ENCODE data around the gene TESK1.

The TESK1 gene

DNA sequence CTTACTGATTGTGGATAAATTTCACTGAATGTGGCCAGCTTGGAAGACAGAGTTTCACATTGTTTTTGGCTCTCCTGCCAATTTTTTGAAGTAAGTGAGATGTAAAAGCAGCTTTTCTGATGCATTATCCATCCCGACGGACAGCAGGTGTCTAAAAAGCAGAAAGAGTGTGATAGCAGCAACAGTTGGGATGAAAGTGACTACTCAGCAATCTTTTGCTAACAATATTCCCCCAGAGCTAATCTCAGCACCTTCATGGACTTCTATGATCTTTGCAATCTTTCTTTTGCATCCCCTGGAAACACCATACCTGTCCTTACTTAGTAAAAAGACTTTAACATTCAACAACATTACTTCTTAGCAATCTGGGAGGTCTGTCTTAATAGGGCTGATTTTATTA, 7.8 kb downstream of the TESK1 start:
- TF ChIP-seq, protein P1, sequence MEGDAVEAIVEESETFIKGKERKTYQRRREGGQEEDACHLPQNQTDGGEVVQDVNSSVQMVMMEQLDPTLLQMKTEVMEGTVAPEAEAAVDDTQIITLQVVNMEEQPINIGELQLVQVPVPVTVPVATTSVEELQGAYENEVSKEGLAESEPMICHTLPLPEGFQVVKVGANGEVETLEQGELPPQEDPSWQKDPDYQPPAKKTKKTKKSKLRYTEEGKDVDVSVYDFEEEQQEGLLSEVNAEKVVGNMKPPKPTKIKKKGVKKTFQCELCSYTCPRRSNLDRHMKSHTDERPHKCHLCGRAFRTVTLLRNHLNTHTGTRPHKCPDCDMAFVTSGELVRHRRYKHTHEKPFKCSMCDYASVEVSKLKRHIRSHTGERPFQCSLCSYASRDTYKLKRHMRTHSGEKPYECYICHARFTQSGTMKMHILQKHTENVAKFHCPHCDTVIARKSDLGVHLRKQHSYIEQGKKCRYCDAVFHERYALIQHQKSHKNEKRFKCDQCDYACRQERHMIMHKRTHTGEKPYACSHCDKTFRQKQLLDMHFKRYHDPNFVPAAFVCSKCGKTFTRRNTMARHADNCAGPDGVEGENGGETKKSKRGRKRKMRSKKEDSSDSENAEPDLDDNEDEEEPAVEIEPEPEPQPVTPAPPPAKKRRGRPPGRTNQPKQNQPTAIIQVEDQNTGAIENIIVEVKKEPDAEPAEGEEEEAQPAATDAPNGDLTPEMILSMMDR (conservative IDR thresholded peaks at IDR 0.05): no peak

DNA sequence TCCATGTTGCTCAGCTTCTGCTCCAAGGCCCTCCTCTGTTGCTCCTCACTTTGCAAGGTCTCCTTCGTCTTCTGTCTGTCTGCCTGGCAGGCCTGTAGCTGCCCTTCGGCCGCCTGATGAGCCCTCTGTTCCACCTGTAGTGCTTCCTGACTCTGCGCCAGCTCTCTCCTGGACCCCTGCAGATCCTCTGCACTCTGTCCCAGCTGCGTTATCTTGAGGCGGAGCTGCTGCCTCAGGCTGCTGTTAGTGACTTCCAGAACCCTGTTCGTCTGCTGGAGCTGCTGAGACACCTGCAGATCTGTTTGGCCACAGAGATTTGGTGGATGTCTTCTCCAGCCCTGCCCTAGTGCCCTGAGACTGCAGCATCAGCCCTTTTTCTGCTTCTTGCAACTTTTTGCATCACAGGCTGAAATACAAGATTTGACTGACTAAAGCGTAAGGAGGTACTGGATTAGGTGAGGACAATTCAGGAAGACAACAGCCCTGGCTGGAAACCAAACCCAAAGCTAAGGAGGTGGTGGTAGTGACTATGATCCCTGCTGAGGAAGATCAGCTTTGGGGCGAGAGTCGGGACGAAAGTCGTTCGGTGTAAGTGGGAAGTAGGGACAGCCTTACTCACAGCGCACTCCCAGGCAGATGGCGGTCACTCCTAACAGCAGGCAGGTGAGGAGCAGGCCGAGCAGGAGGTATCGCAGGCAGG, 11.1 kb downstream of the TESK1 start:
- no peak overlapping the region for H3K27ac ChIP-seq
- TF ChIP-seq, protein P1 (conservative IDR thresholded peaks at IDR 0.05): no peak

More for the DNA sequence above, 7.8 kb downstream of the TESK1 start:
- no peak overlapping the region for H3K27ac ChIP-seq

DNA sequence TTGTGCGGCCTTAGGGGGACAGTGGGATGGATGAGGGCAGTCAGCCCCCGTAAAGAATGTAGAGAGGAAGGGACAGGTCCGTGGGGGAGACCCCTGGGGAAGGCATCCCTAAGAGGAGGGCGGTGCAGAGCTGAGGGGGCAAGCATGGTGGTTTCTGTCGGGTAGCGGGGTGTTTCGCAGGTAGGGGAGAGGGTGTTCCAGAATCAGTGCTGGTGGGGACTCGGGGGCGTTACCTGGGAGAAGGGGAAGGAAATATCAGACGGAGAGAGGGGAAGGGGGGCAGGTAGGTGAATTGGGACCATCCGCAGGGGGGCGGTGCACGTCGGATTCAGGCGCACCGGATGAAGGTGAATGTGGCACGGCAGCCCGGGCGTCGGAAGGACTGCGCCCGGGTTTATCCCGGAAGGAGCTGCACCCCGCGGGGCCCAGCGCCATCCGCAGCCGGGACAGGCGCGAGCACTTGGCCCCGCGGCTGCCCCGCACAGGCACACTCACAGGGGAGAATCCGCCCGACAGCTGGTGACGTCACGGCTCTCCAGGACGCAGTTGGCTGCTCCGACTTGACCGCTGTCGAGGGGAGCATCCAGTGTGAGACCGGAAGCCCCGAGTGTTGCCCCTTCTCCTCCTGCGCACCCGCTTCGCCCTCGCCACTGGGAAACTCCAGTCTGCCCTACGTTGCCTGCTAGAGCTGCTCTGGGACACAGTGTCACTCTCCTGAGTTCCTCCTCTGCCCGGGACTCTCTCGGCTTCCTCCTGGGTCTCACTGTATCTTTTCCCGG, 11.8 kb downstream of the TESK1 start:
- TF ChIP-seq, protein P1 (conservative IDR thresholded peaks at IDR 0.05): 0 out of 2 replicates have a peak, but pooled peaks have one; percentile 6
- H3K27ac ChIP-seq: peak overlapping the region; percentile 13; the same call in 1 of the 2 replicates

DNA sequence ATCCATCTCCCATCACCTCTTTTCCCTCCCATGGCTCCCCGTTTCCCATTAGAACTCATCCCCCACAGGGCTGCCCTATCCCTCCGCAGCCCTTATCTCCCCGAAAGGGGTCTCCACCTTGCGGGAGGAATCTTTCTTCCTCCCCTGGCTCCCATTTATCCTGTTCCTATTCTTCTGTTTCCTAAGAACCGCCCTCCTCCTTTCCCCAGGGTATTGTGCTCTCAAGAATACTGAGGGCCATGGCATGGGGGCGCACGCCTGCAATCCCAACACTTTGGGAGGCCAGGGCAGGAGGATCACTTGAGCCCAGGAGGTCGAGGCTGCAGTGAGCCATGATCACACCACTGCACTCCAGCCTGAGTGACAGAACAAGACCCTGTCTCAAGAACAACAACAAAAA, 12.5 kb downstream of the TESK1 start:
- H3K27ac ChIP-seq: no peak overlapping the region; the same call in 1 of the 2 replicates
- TF ChIP-seq, protein P1 (conservative IDR thresholded peaks at IDR 0.05): no peak

DNA sequence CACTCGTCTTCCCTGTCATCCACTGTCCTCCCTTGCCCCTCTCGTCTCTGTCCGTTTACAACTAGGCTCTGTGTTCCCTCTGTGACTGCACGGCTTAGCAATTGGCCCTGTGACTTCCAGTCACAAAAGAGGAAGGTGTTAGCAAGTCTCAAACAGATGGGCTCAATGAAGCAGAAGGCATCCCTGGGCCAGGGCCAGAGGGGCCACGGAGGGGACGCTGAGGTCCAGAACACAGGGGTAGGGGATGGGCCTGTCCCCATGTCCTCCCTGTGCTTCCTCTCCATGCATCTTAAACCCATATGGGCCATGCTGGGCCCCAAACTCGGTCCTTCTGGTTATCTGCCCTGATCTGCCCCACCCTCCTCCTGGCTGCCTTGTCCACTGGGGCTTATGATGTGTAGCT, 13.3 kb downstream of the TESK1 start, which contains the start of gene CD72:
TSS of gene CD72 (minus strand) at position 89 of the 403 bp plus-strand sequence. CDS start 110 bp downstream, outside the sequence.
- TF ChIP-seq, protein P1 (conservative IDR thresholded peaks at IDR 0.05): no peak
- peak within 1 kb of the TSS; percentile 13; the same call in 1 of the 2 replicates for H3K27ac ChIP-seq

DNA sequence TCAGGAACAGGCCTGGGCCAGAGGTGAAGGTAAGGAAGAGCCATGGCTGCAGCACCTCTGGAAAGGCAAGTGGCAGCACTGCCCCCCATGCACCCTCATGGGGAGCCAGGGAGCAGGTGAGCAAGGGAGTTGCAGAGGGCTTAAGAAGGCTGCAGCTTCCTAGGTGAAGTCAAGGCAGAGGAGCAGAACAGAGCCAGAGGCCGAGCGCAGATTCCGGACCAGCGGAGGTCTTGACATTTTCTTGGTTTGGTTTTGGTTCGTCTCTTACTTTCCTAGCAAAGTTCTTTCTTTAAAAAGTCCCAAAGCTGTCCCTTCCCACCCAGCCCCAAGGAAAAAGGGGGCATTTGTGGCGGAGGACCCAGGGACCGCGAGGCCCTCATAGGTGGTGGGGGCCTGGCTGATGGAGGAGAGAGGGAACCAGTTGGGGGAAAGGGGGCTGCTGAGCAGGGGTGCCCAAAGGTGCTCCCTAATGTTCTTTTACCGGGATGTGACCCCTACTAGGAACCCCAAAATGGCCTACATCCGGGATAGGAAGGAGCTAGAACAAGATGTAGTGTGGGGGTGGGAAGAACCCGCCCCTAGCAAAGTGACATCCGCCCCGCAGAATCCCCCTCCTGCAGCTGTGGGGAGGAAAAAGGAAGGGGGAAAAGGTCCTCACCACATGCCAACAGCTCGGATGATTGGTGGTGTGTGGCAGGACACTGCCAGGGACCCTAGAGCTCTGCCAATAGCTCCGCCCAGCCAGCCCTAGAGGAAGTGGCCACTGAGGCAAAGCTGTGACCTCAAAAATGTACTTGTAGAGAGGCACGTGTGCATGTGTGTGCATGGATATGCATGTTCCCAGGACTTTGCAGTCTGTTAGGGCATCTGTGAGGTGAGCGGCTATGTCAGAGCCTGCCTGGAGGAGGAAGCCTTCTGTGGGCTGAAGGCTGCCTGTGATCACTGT, 14.1 kb downstream of the TESK1 start:
- TF ChIP-seq, protein P1 (conservative IDR thresholded peaks at IDR 0.05): no peak
- H3K27ac ChIP-seq: no peak overlapping the region
